ENCODE data around the gene SIX3. TPM values are rescaled to one million over a fixed set of nuclear protein-coding genes. Genes with fewer than 3 reads are reported as not detected.

SIX3 gene
- total RNA-seq, result not detected

GRCh38 chr2:44941551-44942234, at the start of gene SIX3:
Gene SIX3 (plus strand): TSS chr2:44941702. CDS start chr2:44942105, 403 bp downstream.
- peak; percentile 66 for DNase-seq
- H3K4me3 Mint-ChIP-seq, result peak within 1 kb of the TSS; percentile 76
- H3K9me3 Mint-ChIP-seq, result no peaks in the 10 kb centered on the region
- H3K27ac Mint-ChIP-seq, result peak within 1 kb of the TSS; percentile 28
- H3K4me1 Mint-ChIP-seq, result peaks cover 40% of the 10 kb centered on the region
- no peaks in the 10 kb centered on the region for H3K36me3 Mint-ChIP-seq
- peaks cover 88% of the 10 kb centered on the region for H3K27me3 Mint-ChIP-seq

- no peak overlapping the region for H3K27ac Mint-ChIP-seq
- H3K36me3 Mint-ChIP-seq, result peaks cover 5% of the 10 kb centered on the region
- no peak overlapping the region for H3K4me3 Mint-ChIP-seq
- DNase-seq, result no peak
- H3K4me1 Mint-ChIP-seq, result no peaks in the 10 kb centered on the region
- H3K27me3 Mint-ChIP-seq, result peaks cover 24% of the 10 kb centered on the region
- peaks cover 12% of the 10 kb centered on the region for H3K9me3 Mint-ChIP-seq
Measured at GRCh38 chr2:44894058-44894457, 47.4 kb upstream of the SIX3 start.

- H3K27ac Mint-ChIP-seq, result no peak overlapping the region
- H3K4me1 Mint-ChIP-seq, result no peaks in the 10 kb centered on the region
- peaks cover 12% of the 10 kb centered on the region for H3K9me3 Mint-ChIP-seq
- no peak for DNase-seq
- no peak overlapping the region for H3K4me3 Mint-ChIP-seq
- peaks cover 24% of the 10 kb centered on the region for H3K27me3 Mint-ChIP-seq
- H3K36me3 Mint-ChIP-seq, result peaks cover 5% of the 10 kb centered on the region
Measured at GRCh38 chr2:44895061-44895460, 46.4 kb upstream of the SIX3 start.

- no peak for DNase-seq
- Mint-ChIP-seq H3K4me3 (no peak overlapping the region), H3K9me3 (peaks cover 5% of the 10 kb centered on the region), H3K36me3 (peaks cover 3% of the 10 kb centered on the region), H3K27me3 (peaks cover 21% of the 10 kb centered on the region), H3K27ac (no peak overlapping the region), H3K4me1 (no peaks in the 10 kb centered on the region)
Measured at GRCh38 chr2:44897406-44897805, 44.1 kb upstream of the SIX3 start.

- Mint-ChIP-seq H3K36me3 (no peaks in the 10 kb centered on the region), H3K4me1 (no peaks in the 10 kb centered on the region), H3K27ac (no peak overlapping the region), H3K4me3 (no peak overlapping the region), H3K9me3 (no peaks in the 10 kb centered on the region), H3K27me3 (peaks cover 26% of the 10 kb centered on the region)
- DNase-seq, result no peak
Measured at GRCh38 chr2:44902217-44903137, 39.0 kb upstream of the SIX3 start.

GRCh38 chr2:44904578-44904977, 36.9 kb upstream of the SIX3 start:
- no peak overlapping the region for H3K27ac Mint-ChIP-seq
- DNase-seq, result no peak
- H3K4me3 Mint-ChIP-seq, result no peak overlapping the region
- H3K9me3 Mint-ChIP-seq, result peaks cover 1% of the 10 kb centered on the region
- H3K27me3 Mint-ChIP-seq, result peaks cover 34% of the 10 kb centered on the region
- no peaks in the 10 kb centered on the region for H3K4me1 Mint-ChIP-seq
- H3K36me3 Mint-ChIP-seq, result no peaks in the 10 kb centered on the region

- no peak for DNase-seq
- Mint-ChIP-seq H3K27ac (no peak overlapping the region), H3K4me1 (no peaks in the 10 kb centered on the region), H3K9me3 (peaks cover 9% of the 10 kb centered on the region), H3K4me3 (no peak overlapping the region), H3K27me3 (peaks cover 40% of the 10 kb centered on the region), H3K36me3 (no peaks in the 10 kb centered on the region)
Measured at GRCh38 chr2:44906972-44907371, 34.5 kb upstream of the SIX3 start.

DNA sequence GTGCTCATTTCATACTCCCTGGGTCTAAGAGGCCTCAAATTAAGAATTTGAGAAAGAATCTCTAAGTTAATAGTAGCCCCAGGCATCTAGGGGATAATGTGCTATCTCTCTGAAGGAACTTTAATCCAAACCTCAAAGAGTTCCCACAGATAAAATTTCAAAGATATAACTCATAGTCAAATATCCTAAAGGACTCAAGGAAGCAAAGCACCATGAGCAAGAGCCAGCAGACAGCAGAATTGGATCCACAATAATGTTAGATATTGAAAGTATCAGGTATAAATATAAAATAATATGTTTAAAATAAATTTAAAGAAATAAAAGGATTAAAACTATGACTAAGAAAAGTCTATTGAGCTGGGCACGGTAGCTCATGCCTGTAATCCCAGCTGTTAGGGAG, 31.7 kb upstream of the SIX3 start:
- peaks cover 28% of the 10 kb centered on the region for H3K27me3 Mint-ChIP-seq
- H3K4me1 Mint-ChIP-seq, result no peaks in the 10 kb centered on the region
- H3K4me3 Mint-ChIP-seq, result no peak overlapping the region
- H3K27ac Mint-ChIP-seq, result no peak overlapping the region
- peaks cover 9% of the 10 kb centered on the region for H3K9me3 Mint-ChIP-seq
- no peak for DNase-seq
- no peaks in the 10 kb centered on the region for H3K36me3 Mint-ChIP-seq

DNA sequence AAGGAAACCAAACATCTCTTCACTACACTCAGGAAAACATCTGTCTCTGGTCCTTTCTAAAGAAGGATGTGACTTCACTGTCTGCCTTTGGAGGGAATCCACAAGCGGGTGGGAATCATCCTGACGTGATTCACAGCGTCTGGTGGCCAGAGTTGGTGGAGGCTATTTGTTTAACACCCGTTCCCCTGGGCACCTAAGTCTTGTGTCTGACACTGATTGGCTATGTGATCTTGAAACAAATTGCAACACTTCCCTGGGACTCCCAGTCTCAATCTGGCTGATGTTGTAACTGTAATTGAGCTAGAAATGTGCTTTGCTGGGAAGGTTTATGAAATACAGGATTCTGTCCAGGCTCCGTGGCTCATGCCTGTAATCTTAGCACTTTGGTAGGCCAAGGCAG, 28.8 kb upstream of the SIX3 start:
- no peaks in the 10 kb centered on the region for H3K4me1 Mint-ChIP-seq
- H3K27ac Mint-ChIP-seq, result no peak overlapping the region
- H3K27me3 Mint-ChIP-seq, result peaks cover 25% of the 10 kb centered on the region
- peaks cover 9% of the 10 kb centered on the region for H3K9me3 Mint-ChIP-seq
- no peaks in the 10 kb centered on the region for H3K36me3 Mint-ChIP-seq
- H3K4me3 Mint-ChIP-seq, result no peak overlapping the region
- DNase-seq, result no peak

DNA sequence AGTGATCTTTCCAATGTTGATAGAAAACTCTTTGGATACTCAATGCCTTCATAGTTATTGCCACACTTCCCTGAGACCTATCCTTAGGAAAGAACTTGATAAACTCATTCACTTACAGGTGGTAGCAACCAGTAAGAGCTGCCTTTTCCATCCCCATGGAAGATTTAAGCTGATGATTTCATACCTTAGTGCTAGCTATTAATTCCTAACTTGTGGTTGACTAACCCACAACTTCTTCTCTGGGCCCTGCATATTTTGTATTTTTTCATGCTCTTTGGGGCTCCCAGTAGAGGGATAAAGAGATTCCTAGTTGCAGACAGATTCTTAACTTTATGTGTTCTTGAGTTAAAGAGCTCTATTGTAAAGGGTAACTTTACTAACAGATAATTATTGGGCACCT, 25.2 kb upstream of the SIX3 start:
- no peak overlapping the region for H3K27ac Mint-ChIP-seq
- DNase-seq, result no peak
- no peaks in the 10 kb centered on the region for H3K9me3 Mint-ChIP-seq
- H3K36me3 Mint-ChIP-seq, result no peaks in the 10 kb centered on the region
- no peak overlapping the region for H3K4me3 Mint-ChIP-seq
- H3K27me3 Mint-ChIP-seq, result peaks cover 46% of the 10 kb centered on the region
- H3K4me1 Mint-ChIP-seq, result no peaks in the 10 kb centered on the region

DNA sequence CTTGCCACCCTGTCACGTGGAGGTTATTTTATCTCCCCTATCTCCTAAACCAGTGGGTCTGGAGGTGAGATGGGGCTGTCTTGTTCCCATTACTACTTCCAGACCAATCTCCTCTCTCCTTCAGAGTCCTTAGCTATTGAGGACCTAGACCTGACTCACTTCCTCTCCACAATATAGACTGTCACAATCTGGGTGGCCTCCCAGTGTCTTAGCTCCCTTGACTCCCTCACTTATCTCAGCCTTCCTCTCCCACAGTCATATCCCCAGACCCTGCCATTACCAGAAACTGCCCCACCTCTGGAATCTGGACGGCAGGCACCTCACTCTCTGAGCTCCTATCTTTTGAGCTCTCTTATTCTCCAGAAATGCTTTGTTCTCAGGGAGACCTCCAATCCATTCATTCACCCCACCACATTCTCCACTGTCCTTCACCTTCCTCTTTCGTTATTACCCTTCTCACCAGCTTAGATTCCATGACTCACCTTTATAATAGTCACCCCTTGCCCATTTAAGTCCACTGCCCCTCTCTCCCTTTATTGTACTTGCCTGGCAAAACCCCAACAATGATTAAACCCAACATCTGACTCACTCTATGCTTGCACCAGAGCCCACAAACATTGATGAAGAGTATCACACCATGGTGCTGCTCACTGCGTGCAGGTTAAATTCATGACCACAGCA, 23.3 kb upstream of the SIX3 start:
- Mint-ChIP-seq H3K9me3 (no peaks in the 10 kb centered on the region), H3K27ac (no peak overlapping the region), H3K4me1 (no peaks in the 10 kb centered on the region), H3K27me3 (peaks cover 60% of the 10 kb centered on the region), H3K36me3 (no peaks in the 10 kb centered on the region), H3K4me3 (no peak overlapping the region)
- no peak for DNase-seq

DNA sequence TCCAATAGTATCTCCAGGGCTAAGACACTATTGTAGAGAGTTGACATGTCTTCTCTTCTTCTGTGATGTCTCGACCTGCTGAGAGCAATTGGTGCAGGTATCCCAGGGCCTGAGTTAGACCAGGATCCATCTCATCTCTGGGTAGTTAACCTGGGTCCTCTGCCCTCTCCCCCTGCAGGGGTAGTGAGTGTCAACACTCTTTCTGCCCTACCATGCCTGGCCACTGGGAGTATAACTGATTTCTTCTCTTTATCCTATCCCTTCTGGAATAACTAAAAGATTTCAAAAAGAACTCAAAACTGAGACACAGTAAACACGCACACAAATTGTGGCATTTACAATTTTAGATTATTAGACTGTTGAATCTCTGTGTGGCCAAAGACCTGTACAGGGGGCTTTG, 20.8 kb upstream of the SIX3 start:
- Mint-ChIP-seq H3K27me3 (peaks cover 86% of the 10 kb centered on the region), H3K4me3 (no peak overlapping the region), H3K9me3 (no peaks in the 10 kb centered on the region), H3K27ac (no peak overlapping the region), H3K36me3 (no peaks in the 10 kb centered on the region), H3K4me1 (no peaks in the 10 kb centered on the region)
- no peak for DNase-seq

- DNase-seq, result no peak
- H3K4me3 Mint-ChIP-seq, result no peak overlapping the region
- no peak overlapping the region for H3K27ac Mint-ChIP-seq
- no peaks in the 10 kb centered on the region for H3K4me1 Mint-ChIP-seq
- no peaks in the 10 kb centered on the region for H3K36me3 Mint-ChIP-seq
- H3K9me3 Mint-ChIP-seq, result no peaks in the 10 kb centered on the region
- H3K27me3 Mint-ChIP-seq, result peaks cover 99% of the 10 kb centered on the region
Measured at GRCh38 chr2:44922776-44923175, 18.7 kb upstream of the SIX3 start.

DNA sequence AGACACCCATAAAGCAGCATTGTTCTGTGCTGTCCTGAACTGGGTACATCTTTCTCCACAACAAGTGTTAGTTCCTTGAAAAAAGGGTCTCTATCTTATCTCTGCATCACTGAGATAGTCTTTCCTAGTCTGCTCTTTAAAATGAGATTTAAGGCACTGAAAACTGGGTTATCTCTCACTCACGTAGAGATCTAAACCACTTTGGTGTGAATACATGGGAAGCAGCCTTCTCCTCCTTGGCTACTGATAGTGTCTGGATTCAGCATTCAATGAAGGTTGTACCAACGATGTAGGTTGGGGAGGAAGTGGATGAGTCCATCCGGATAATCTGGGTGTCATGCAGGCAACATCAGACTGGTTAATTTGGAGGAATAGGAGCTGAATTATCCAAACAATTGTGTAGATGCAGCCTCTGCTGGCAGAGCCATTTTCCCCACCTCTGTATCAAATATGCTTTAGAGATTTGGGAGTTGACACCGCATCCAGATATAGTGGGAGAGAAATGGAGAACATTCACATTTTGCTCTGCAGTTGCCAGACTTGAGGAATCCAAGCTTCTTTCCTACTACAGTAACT, 15.9 kb upstream of the SIX3 start:
- peaks cover 91% of the 10 kb centered on the region for H3K27me3 Mint-ChIP-seq
- H3K4me1 Mint-ChIP-seq, result peaks cover 5% of the 10 kb centered on the region
- no peak for DNase-seq
- H3K9me3 Mint-ChIP-seq, result no peaks in the 10 kb centered on the region
- H3K36me3 Mint-ChIP-seq, result no peaks in the 10 kb centered on the region
- H3K4me3 Mint-ChIP-seq, result no peak overlapping the region
- no peak overlapping the region for H3K27ac Mint-ChIP-seq

DNA sequence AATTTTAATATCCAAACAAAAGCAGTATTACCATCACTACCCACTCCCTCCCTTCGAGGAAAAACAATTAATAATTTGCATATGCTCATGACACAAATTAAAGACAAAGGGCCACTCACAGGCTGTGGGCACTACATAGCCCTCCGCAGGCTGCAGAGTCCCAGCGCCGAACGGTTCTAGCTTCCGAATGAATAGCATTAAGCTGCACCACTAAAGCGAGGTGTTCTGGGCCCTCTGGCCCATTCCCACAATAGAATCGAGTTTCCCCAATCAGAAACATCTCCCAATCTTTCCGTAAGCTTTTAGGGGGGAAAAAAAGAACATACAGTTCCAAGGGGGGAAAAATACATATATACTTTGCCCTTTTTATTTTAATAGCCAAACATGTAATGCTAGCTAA, 14.5 kb upstream of the SIX3 start:
- H3K9me3 Mint-ChIP-seq, result no peaks in the 10 kb centered on the region
- no peak overlapping the region for H3K4me3 Mint-ChIP-seq
- H3K4me1 Mint-ChIP-seq, result peaks cover 6% of the 10 kb centered on the region
- H3K27me3 Mint-ChIP-seq, result peaks cover 91% of the 10 kb centered on the region
- no peak for DNase-seq
- no peak overlapping the region for H3K27ac Mint-ChIP-seq
- no peaks in the 10 kb centered on the region for H3K36me3 Mint-ChIP-seq
